ENCODE measurements around the gene IFIT3. TPM values are rescaled to one million over a fixed set of nuclear protein-coding genes. Genes with fewer than 3 reads are reported as not detected.
A peak's percentile ranks its signal among the peaks of the same experiment; 100 is the strongest.

Gene IFIT3
- total RNA-seq, 1 donor from 2014 or later: 0.26 TPM

DNA sequence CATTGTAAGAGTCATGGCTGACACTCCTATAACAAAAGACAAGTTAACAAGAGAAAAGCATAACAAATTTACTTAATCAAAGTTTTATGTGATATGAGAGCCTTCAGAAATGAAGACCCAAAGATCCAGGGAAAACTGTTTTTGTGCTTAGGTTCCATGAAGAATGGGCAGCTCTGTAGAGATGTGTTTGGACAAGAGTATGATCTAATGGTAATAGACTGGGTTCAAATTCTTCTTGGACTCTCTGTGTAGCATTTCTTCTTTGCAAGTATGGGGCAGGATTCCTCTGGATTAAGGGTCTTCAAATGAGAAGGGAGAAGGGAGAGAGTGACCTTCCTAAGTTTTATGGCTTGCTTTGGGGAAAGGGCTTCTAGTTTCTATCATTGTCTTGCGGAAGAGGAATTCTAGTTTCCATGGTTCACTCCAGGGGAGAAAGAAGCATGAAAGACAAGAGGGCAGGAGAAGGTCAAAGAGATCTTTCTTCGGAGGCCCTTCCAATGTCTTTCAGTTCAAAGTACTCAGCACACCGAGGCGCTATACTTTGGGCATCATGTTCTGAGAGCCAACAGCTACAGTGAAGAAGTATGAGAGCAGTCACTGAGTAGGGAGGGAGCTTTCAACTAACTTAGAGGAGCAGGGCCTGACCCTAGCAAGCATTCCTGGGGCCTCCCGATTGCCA lies 15.4 kb downstream of the IFIT3 start:
- H3K27me3 ChIP-seq (ENCODE audit: control insufficient read depth, insufficient read depth, low read length): no peaks in the 10 kb centered on the region
- no peak for FAIRE-seq
- TF ChIP-seq, protein P1, sequence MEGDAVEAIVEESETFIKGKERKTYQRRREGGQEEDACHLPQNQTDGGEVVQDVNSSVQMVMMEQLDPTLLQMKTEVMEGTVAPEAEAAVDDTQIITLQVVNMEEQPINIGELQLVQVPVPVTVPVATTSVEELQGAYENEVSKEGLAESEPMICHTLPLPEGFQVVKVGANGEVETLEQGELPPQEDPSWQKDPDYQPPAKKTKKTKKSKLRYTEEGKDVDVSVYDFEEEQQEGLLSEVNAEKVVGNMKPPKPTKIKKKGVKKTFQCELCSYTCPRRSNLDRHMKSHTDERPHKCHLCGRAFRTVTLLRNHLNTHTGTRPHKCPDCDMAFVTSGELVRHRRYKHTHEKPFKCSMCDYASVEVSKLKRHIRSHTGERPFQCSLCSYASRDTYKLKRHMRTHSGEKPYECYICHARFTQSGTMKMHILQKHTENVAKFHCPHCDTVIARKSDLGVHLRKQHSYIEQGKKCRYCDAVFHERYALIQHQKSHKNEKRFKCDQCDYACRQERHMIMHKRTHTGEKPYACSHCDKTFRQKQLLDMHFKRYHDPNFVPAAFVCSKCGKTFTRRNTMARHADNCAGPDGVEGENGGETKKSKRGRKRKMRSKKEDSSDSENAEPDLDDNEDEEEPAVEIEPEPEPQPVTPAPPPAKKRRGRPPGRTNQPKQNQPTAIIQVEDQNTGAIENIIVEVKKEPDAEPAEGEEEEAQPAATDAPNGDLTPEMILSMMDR (IDR thresholded peaks at IDR 0.05; ENCODE audit: insufficient read depth, low read length, severe bottlenecking): no peak

DNA sequence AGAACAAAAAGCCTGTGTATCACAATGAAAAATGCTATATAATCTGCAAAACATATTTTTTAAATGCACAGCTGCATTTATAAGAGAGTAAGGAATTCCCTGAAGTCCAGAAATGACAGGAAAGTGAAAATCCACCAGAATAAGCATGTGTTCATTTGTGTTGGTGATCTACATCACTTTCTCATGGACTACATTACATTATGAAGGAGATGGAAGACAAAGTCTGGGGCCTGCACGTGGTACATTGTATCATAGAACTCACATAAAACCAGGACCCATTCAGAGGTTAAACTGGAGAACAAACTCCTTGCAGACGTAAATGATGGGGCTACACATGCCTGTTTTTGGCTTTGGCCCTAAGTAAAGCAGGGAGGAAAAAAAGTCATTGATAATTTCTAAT lies 16.4 kb downstream of the IFIT3 start:
- TF ChIP-seq, protein P1 (IDR thresholded peaks at IDR 0.05; ENCODE audit: insufficient read depth, low read length, severe bottlenecking): no peak

More for the DNA sequence above, 15.4 kb downstream of the IFIT3 start:
- H3K4me3 ChIP-seq (ENCODE audit: low read depth, low read length): no peak overlapping the region
- no peaks in the 10 kb centered on the region for H3K36me3 ChIP-seq (ENCODE audit: control insufficient read depth, insufficient read depth, low read length)
- DNase-seq (ENCODE audit: low read depth): no peak

DNA sequence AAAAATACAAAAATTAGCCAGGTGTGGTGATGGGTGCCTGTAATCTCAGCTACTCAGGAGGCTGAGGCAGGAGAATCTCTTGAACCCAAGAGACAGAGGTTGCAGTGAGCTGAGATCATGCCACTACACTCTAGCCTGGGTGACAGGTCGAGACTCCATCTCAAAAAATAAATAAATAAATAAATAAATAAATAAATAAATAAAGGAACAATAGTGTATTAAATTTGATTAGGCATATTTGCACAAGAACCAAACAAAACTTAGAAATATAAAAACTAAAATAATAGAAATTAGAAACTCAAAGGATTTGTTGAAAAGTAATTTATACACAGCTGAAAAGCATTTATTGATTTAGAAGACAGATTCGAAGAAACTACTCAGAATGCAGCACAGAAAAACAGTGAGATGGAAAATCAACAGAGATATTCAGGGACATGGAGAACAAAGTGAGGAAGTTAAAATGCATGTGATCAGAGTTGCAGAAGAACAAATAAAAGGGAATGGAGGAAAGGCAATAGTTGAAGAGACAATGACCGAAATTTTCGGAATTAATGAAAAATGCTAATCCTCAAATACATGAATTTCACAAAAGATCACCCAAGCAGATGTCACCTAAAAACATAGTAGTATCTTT lies 17.7 kb downstream of the IFIT3 start:
- Histone ChIP-seq H3K4me3 (ENCODE audit: low read depth, low read length) (no peak overlapping the region), H3K27me3 (ENCODE audit: control insufficient read depth, insufficient read depth, low read length) (no peaks in the 10 kb centered on the region), H3K36me3 (ENCODE audit: control insufficient read depth, insufficient read depth, low read length) (no peaks in the 10 kb centered on the region)
- TF ChIP-seq, protein P1 (IDR thresholded peaks at IDR 0.05; ENCODE audit: insufficient read depth, low read length, severe bottlenecking): no peak
- DNase-seq (ENCODE audit: low read depth) (no peak), FAIRE-seq (no peak)

More for the DNA sequence above, 16.4 kb downstream of the IFIT3 start:
- no peak overlapping the region for H3K4me3 ChIP-seq (ENCODE audit: low read depth, low read length)
- H3K27me3 ChIP-seq (ENCODE audit: control insufficient read depth, insufficient read depth, low read length): no peaks in the 10 kb centered on the region
- no peaks in the 10 kb centered on the region for H3K36me3 ChIP-seq (ENCODE audit: control insufficient read depth, insufficient read depth, low read length)
- FAIRE-seq (no peak), DNase-seq (ENCODE audit: low read depth) (no peak)

DNA sequence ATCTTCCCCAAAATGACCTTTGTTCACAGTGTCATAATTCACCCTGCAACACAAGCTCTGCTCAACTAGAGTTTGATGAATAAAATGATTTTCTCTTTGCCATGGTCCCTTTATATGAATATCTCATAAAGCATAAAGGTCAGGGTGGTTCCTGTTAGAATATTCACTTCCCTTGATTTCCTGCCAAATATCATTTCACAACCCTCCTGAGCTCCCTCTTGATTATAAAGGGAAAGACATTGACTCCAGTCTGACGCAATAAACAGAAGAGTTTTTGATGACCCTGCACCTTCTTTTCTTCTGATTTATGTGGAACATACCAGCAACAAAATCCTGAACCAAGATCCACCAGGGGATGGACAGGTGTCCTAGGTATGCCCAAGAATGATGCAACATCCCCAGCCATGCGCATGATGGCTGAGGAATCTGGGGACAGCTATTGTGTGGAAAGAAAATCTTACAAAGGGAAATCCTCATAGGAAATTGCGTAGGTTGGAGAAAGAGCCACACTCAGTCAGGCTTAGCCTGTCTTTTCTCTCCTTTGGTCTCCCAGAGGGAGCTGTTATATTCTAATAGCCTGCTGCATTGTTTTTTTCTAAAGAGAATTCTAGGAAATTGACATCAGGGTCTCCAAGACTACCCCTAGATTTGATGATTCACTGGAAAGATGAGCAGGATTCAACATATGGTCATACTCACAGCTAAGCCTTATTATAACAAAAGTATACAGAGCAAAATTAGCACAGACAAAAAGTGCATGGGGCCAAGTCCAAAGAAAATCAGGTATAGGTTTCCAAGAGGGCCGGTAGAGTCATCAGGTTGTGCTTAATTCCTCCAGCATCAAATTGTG lies 18.8 kb downstream of the IFIT3 start:
- Histone ChIP-seq H3K36me3 (ENCODE audit: control insufficient read depth, insufficient read depth, low read length) (no peaks in the 10 kb centered on the region), H3K27me3 (ENCODE audit: control insufficient read depth, insufficient read depth, low read length) (no peaks in the 10 kb centered on the region), H3K4me3 (ENCODE audit: low read depth, low read length) (no peak overlapping the region)
- TF ChIP-seq, protein P1 (IDR thresholded peaks at IDR 0.05; ENCODE audit: insufficient read depth, low read length, severe bottlenecking): no peak
- DNase-seq (ENCODE audit: low read depth) (peak; percentile 86), FAIRE-seq (no peak)

DNA sequence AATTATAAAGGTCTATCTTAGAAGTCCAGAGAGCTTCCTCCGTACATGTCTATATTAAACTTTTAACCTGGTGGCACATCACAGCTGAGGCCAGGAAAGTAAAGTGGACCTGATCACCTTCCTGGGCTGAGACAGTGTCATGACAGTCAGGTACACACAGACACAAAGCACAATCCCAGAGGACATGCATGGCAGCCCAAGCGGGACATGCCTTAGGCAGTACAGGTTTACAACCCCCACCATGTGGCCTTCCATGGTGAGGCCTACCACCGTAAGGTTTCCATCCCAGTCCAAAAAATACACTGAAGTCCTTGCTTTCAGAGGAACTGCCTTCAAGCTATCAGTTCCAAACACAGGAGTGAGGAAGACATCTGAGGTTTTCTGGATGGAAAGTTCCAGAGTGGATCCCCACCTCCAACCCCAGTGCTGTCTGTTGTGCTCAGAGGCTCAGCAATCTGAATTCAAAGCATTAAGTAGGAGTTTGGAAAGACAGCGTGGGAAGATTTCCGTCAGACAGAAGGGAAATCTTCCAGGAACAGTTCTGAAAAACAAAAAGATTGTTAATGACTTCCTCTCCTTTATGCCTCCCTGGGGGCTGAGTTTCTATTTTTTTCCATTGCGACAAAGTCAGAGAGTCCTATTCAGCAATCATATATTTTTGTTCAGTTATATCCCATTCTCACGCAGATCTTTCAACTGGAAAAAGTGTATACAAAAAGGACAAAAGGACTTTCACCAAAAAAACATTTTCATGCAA lies 20.1 kb downstream of the IFIT3 start:
- H3K27me3 ChIP-seq (ENCODE audit: control insufficient read depth, insufficient read depth, low read length): no peaks in the 10 kb centered on the region
- TF ChIP-seq, protein P1 (IDR thresholded peaks at IDR 0.05; ENCODE audit: insufficient read depth, low read length, severe bottlenecking): no peak
- DNase-seq (ENCODE audit: low read depth) (no peak), FAIRE-seq (no peak)
- no peaks in the 10 kb centered on the region for H3K36me3 ChIP-seq (ENCODE audit: control insufficient read depth, insufficient read depth, low read length)
- no peak overlapping the region for H3K4me3 ChIP-seq (ENCODE audit: low read depth, low read length)

Measured in bronchial epithelial cell (primary cell).